Liver (tissue), 9 donors: Measurements from ENCODE around the gene CLCN1. TPM values are rescaled to one million over a fixed set of nuclear protein-coding genes. Genes with fewer than 3 reads are reported as not detected.
"Not testable (repeated sequence)": the region's sequence is repeated elsewhere in the genome, so short reads cannot be mapped to it uniquely, and the experiment has no call there.

Source experiments
- DNase-seq: peaks from one replicate; pipeline ENCODE4 v3.0.0-alpha.2; 2017; ENCODE audit warnings: low spot score
- H3K27ac ChIP-seq, 2 donors: one replicate each; pipeline ENCODE4 v1.7.0; 2013; ENCODE audit warnings: inconsistent platforms in 2 of 2, low read length in 2 of 2, control low read depth in 1 of 2, low read depth in 1 of 2, mild to moderate bottlenecking in 1 of 2
- H3K27me3 ChIP-seq, 4 donors: one replicate each; pipeline versions ENCODE4 v1.6.1 to v1.7.0; 2013; ENCODE audit warnings: low read length in 3 of 4, inconsistent platforms in 1 of 4, mild to moderate bottlenecking in 1 of 4, moderate library complexity in 1 of 4; ENCODE audit not compliant: control insufficient read depth in 4 of 4, insufficient read depth in 4 of 4
- H3K36me3 ChIP-seq, 4 donors: one replicate each; pipeline versions ENCODE4 v1.6.1 to v1.7.0; 2013; ENCODE audit warnings: low read length in 3 of 4, mild to moderate bottlenecking in 3 of 4, low read depth in 1 of 4, moderate library complexity in 1 of 4; ENCODE audit not compliant: control insufficient read depth in 4 of 4, insufficient read depth in 3 of 4
- H3K4me1 ChIP-seq, 4 donors: one replicate each; pipeline versions ENCODE4 v1.6.1 to v1.7.0; 2013; ENCODE audit warnings: low read length in 3 of 4, mild to moderate bottlenecking in 3 of 4, moderate library complexity in 1 of 4; ENCODE audit not compliant: control insufficient read depth in 4 of 4, insufficient read depth in 4 of 4
- H3K4me3 ChIP-seq, 3 donors: one replicate each; pipeline versions ENCODE4 v1.6.1 to v1.7.0; 2013; ENCODE audit warnings: low read length in 3 of 3, control low read depth in 1 of 3, low read depth in 1 of 3, mild to moderate bottlenecking in 1 of 3
- H3K9ac ChIP-seq, 2 donors: one replicate each; pipeline ENCODE4 v1.7.0; 2013; ENCODE audit warnings: low read length in 2 of 2, mild to moderate bottlenecking in 2 of 2, moderate library complexity in 2 of 2, control low read depth in 1 of 2, low read depth in 1 of 2
- H3K9me3 ChIP-seq, 4 donors: one replicate each; pipeline versions ENCODE4 v1.6.1 to v1.7.0; 2013; ENCODE audit warnings: low read length in 3 of 4; ENCODE audit not compliant: control insufficient read depth in 4 of 4
- FOXA1 ChIP-seq: IDR thresholded peaks from 2 replicates; pipeline ENCODE4 v1.6.1; 2016; ENCODE audit warnings: antibody characterized with exemption
- GABPA ChIP-seq, 2 donors: IDR thresholded peaks in 1 of 2; conservative IDR thresholded peaks in 1 of 2; 2 replicates each; pipeline ENCODE4 v1.6.1; 2016; ENCODE audit warnings: antibody characterized with exemption in 2 of 2, mild to moderate bottlenecking in 1 of 2, moderate library complexity in 1 of 2
- HNF4G ChIP-seq: IDR thresholded peaks from 2 replicates; pipeline ENCODE4 v1.6.1; 2016; ENCODE audit warnings: antibody characterized with exemption
- JUND ChIP-seq, 2 donors: IDR thresholded peaks; 2 replicates each; pipeline ENCODE4 v1.6.1; 2016; ENCODE audit warnings: antibody characterized with exemption in 2 of 2
- NR2F2 ChIP-seq: IDR thresholded peaks from 2 replicates; pipeline ENCODE4 v1.6.1; 2016; ENCODE audit warnings: antibody characterized with exemption
- RAD21 ChIP-seq, 2 donors: IDR thresholded peaks; 2 replicates each; pipeline ENCODE4 v1.6.1; 2016; ENCODE audit warnings: antibody characterized with exemption in 2 of 2, mild to moderate bottlenecking in 2 of 2
- SP1 ChIP-seq: IDR thresholded peaks from 2 replicates; pipeline ENCODE4 v1.6.1; 2018; ENCODE audit warnings: antibody characterized with exemption, mild to moderate bottlenecking
- TAF1 ChIP-seq: conservative IDR thresholded peaks from 2 replicates; pipeline ENCODE4 v1.6.1; 2016; ENCODE audit warnings: antibody characterized with exemption, mild to moderate bottlenecking
- YY1 ChIP-seq: IDR thresholded peaks from 2 replicates; pipeline ENCODE4 v1.6.1; 2016; ENCODE audit warnings: antibody characterized with exemption, mild to moderate bottlenecking
- WGBS: extraction: QIAGEN DNeasy Blood & Tissue Kit; methylation state at CpG from one replicate; pipeline ENCODE4 v1.1.7; 2013; 5-methylcytosine and 5-hydroxymethylcytosine counted together
- polyA plus RNA-seq, 2 donors: library from polyadenylated mRNA; stranded (reverse) in 1 of 2; unstranded in 1 of 2; fragments of 200-250 nt in 1 of 2; fragments of >200 nt in 1 of 2; fragmentation: Nextera tagmentation in 1 of 2; extraction: Ambion mirVana in 1 of 2; gene quantifications; one replicate each; pipeline versions ENCODE4 v1.2.1 to v1.2.3, GENCODE V29; 2013 to 2015
- total RNA-seq, 2 donors: library from RNA; depleted of rRNA; stranded (reverse); fragments of >200 nt; gene quantifications; one replicate each; pipeline ENCODE4 v1.2.3, GENCODE V29; 2014
- TF ChIP-seq, protein P1 (sequence below): fragments of 150-350 bp; IDR thresholded peaks from 2 replicates; pipeline ENCODE4 v1.5.1; 2017; ENCODE audit warnings: improper control_type of control experiment, low read depth, low read length; ENCODE audit not compliant: missing input control
- TF ChIP-seq, protein P2 (sequence below): IDR thresholded peaks from 2 replicates; pipeline ENCODE4 v1.6.1; 2016; ENCODE audit warnings: antibody characterized with exemption
- TF ChIP-seq, protein P3 (sequence below): IDR thresholded peaks from 2 replicates; pipeline ENCODE4 v1.6.1; 2016; ENCODE audit warnings: antibody characterized with exemption, mild to moderate bottlenecking
- donor health status: healthy.
- donor health status: healthy.
- donor health status: healthy.
- donor health status: healthy.
- donor health status: healthy.

CLCN1 gene
- total and polyA plus RNA-seq, 4 donors = 0.01 to 0.08 TPM; not detected in 2

DNA sequence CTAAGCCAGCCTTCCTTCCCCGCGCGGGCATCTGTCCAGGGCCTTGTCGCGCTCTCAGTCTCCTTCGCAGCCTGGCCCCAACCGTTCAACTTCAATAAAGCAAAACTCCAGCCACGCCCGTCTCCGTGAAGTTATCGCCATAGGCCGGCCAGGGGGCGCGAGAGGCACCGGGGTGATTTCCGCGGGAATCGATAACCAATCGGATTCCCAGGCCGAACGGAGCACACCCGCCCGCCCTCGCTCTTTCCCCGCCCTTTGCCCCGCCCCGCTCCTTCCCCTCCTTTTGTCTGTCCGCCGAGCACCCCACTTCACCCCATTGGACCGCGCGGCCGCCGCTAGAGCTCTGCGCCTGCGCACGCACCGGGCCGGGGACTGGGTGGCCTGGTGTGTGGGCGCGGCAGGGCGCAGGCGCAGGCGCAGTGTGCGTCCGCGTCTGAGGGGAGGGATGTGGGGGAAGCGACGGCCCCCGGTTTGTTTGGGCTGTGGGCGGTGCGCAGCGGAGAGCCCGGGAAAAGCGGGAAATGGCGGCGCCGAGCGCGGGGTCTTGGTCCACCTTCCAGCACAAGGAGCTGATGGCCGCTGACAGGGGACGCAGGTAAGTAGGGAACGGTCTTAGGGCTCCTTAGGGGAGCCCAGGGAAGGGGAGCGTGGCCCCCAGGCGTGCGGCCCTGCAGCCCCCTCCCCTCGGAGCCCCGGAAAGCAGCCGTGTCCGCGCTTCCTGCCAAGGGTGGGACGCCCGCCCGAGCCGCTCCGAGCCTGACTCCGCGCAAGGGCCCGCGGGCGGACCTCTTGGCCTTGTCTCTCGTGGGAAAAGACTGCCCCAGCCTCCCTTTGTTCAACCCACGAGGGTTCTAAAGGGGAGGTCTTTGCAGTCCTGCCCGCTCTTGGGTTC, 27.7 kb upstream of the CLCN1 start, which contains the start of gene CASP2 (continued):
- TF ChIP-seq GABPA (IDR thresholded peaks at IDR 0.05 in 1 of 2, conservative IDR thresholded peaks at IDR 0.05 in 1 of 2) = peak in 1 of 2 donors; percentile 42
- TF ChIP-seq, protein P1, sequence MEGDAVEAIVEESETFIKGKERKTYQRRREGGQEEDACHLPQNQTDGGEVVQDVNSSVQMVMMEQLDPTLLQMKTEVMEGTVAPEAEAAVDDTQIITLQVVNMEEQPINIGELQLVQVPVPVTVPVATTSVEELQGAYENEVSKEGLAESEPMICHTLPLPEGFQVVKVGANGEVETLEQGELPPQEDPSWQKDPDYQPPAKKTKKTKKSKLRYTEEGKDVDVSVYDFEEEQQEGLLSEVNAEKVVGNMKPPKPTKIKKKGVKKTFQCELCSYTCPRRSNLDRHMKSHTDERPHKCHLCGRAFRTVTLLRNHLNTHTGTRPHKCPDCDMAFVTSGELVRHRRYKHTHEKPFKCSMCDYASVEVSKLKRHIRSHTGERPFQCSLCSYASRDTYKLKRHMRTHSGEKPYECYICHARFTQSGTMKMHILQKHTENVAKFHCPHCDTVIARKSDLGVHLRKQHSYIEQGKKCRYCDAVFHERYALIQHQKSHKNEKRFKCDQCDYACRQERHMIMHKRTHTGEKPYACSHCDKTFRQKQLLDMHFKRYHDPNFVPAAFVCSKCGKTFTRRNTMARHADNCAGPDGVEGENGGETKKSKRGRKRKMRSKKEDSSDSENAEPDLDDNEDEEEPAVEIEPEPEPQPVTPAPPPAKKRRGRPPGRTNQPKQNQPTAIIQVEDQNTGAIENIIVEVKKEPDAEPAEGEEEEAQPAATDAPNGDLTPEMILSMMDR = peak; percentile 22

DNA sequence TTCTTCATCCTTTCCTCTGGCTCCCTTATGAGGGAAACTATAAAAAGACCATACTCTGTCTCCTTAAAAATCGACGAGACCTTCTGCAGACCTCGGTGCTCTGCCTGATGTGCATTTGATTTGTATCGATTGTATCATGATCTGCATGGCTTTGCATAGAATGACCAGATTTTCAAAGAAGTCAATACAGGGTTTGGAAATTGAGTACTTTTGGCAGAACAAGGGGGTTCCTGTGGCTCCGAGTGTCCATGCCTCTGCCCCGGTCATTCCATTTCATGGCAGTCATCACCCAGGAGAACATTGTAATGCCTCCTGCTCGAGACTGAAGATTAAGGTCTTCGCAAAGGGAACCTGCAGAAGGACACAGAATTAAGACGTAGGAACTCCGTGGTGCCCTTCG, 27.1 kb upstream of the CLCN1 start:
- Histone ChIP-seq H3K4me1 (peaks cover 6 to 43% (median 26%) of the 10 kb centered on the region in 4 donors), H3K36me3 (peaks cover 7 to 16% (median 10%) of the 10 kb centered on the region in 4 donors), H3K9ac (peak overlapping the region; percentile 79 to 90), H3K9me3 (no peaks in the 10 kb centered on the region), H3K27ac (peak overlapping the region; percentile 80 to 85), H3K27me3 (no peaks in the 10 kb centered on the region), H3K4me3 (peak overlapping the region; percentile 86 to 91 (median 90))
- no peak for DNase-seq
- WGBS = 7% methylated on average over 11 of the region's 11 CpGs
- TF ChIP-seq HNF4G (no peak), TAF1 (no peak), RAD21 (IDR thresholded peaks at IDR 0.05) (no peak), FOXA1 (no peak), JUND (IDR thresholded peaks at IDR 0.05) (no peak), SP1 (no peak), GABPA (IDR thresholded peaks at IDR 0.05 in 1 of 2, conservative IDR thresholded peaks at IDR 0.05 in 1 of 2) (no peak), YY1 (no peak)
- TF ChIP-seq, protein P2, sequence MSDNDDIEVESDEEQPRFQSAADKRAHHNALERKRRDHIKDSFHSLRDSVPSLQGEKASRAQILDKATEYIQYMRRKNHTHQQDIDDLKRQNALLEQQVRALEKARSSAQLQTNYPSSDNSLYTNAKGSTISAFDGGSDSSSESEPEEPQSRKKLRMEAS = no peak
- TF ChIP-seq, protein P3, sequence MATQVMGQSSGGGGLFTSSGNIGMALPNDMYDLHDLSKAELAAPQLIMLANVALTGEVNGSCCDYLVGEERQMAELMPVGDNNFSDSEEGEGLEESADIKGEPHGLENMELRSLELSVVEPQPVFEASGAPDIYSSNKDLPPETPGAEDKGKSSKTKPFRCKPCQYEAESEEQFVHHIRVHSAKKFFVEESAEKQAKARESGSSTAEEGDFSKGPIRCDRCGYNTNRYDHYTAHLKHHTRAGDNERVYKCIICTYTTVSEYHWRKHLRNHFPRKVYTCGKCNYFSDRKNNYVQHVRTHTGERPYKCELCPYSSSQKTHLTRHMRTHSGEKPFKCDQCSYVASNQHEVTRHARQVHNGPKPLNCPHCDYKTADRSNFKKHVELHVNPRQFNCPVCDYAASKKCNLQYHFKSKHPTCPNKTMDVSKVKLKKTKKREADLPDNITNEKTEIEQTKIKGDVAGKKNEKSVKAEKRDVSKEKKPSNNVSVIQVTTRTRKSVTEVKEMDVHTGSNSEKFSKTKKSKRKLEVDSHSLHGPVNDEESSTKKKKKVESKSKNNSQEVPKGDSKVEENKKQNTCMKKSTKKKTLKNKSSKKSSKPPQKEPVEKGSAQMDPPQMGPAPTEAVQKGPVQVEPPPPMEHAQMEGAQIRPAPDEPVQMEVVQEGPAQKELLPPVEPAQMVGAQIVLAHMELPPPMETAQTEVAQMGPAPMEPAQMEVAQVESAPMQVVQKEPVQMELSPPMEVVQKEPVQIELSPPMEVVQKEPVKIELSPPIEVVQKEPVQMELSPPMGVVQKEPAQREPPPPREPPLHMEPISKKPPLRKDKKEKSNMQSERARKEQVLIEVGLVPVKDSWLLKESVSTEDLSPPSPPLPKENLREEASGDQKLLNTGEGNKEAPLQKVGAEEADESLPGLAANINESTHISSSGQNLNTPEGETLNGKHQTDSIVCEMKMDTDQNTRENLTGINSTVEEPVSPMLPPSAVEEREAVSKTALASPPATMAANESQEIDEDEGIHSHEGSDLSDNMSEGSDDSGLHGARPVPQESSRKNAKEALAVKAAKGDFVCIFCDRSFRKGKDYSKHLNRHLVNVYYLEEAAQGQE = no peak

DNA sequence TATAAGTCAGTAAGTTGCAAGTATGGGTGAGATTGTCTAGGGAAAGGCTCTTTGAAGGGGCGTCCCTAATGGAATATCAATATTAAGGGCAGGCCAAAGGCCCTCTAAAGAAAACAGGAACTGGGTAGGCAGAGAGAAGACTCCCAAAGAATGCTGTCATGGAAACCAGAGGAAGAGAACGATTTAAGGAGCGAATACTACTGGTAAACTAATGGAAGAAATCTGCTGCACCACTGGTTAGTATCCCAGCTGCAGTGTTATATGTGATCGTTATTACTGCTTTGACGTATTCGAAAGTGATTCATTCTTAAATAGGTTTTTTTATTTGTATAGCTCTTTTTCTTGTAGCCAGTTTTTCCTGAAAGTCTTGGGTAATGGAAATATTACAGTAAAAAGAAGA, 26.5 kb upstream of the CLCN1 start:
- Histone ChIP-seq H3K36me3 (peaks cover 8 to 22% (median 15%) of the 10 kb centered on the region in 4 donors), H3K9ac (no peak overlapping the region), H3K4me3 (peak overlapping the region in 1 of 3 donors; percentile 90), H3K27ac (no peak overlapping the region), H3K4me1 (peaks cover 6 to 37% (median 23%) of the 10 kb centered on the region in 4 donors), H3K27me3 (no peaks in the 10 kb centered on the region), H3K9me3 (no peaks in the 10 kb centered on the region)
- DNase-seq = no peak
- WGBS = 58% methylated on average over 6 of the region's 6 CpGs
- TF ChIP-seq NR2F2 = no peak
- no peak for TF ChIP-seq TAF1

DNA sequence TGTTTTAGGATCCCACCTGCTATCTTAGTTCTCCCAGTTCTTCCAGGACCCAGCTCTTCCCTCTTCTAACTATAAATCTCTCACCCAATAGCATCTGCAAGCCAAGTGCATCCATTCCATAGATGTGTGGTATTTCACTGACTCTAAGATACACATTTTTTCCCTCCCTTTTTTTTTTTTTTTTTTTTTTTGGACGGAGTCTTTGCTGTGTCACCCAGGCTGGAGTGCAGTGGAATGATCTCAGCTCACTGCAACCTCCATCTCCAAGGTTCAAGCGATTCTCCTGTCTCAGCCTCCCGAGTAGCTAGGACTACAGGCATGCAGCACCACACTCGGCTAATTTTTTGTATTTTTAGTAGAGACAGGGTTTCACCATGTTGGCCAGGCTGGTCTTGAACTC, 26.0 kb upstream of the CLCN1 start:
- H3K9ac ChIP-seq, H3K9me3 ChIP-seq, DNase-seq, H3K4me3 ChIP-seq, H3K27ac ChIP-seq, H3K27me3 ChIP-seq: not testable (repeated sequence)
- peaks cover 6 to 35% (median 21%) of the 10 kb centered on the region in 4 donors for H3K4me1 ChIP-seq
- 79% methylated on average over 4 of the region's 4 CpGs for WGBS
- peaks cover 11 to 26% (median 20%) of the 10 kb centered on the region in 4 donors for H3K36me3 ChIP-seq
